Testis (tissue), 3 donors: ENCODE data around the gene PAQR7. TPM values are rescaled to one million over a fixed set of nuclear protein-coding genes. Genes with fewer than 3 reads are reported as not detected.

Experiments
- DNase-seq: peaks from one replicate; pipeline ENCODE4 v3.0.0-alpha.2; 2019
- H3K27ac ChIP-seq, 2 donors: fragments of 200-600 bp; sonication (generic); one replicate each; pipeline ENCODE4 v1.5.1; 2019
- H3K27me3 ChIP-seq: fragments of 200-600 bp; sonication (generic); one replicate; pipeline ENCODE4 v1.5.1; 2019
- H3K36me3 ChIP-seq: fragments of 200-600 bp; sonication (generic); one replicate; pipeline ENCODE4 v1.5.1; 2017; ENCODE audit warnings: low read depth; ENCODE audit errors: missing control alignments
- H3K4me1 ChIP-seq: fragments of 200-600 bp; sonication (generic); one replicate; pipeline ENCODE4 v1.5.1; 2019
- H3K4me3 ChIP-seq, 2 donors: fragments of 200-600 bp; sonication (generic); one replicate each; pipeline ENCODE4 v1.5.1; 2017 to 2019
- H3K9me3 ChIP-seq: fragments of 200-600 bp; sonication (generic); one replicate; pipeline ENCODE4 v1.5.1; 2017
- CTCF ChIP-seq, 3 experiments: fragments of 450-650 bp in 2 of 3; fragments of 200-600 bp in 1 of 3; sonication (generic) in 1 of 3; IDR thresholded peaks; one replicate each; pipeline ENCODE4 v1.5.1; 2016 to 2019; ENCODE audit warnings: antibody characterized with exemption in 3 of 3, mild to moderate bottlenecking in 2 of 3, moderate library complexity in 1 of 3
- POLR2A ChIP-seq: fragments of 450-650 bp; IDR thresholded peaks from one replicate; pipeline ENCODE4 v1.6.1; 2017; ENCODE audit warnings: antibody characterized with exemption, mild to moderate bottlenecking, moderate library complexity
- WGBS, 2 donors: methylation state at CpG; one replicate each; pipeline ENCODE4 v1.1.5; 2018; 5-methylcytosine and 5-hydroxymethylcytosine counted together
- intact Hi-C: fragments of 100-400 bp; cut with DNase I; formaldehyde crosslinking; loops from one replicate; pipeline ENCODE4 v1.15.1; 2023; ENCODE audit warnings: low total_unique reads
- polyA plus RNA-seq: library from polyadenylated mRNA; stranded (reverse); fragments of 350-450 nt; fragmentation: Illumina TruSeq; extraction: RNeasy Lipid Tissue Mini Kit (QIAGEN cat#74804); gene quantifications from one replicate; pipeline ENCODE4 v1.2.3, GENCODE V29; 2014; ENCODE audit warnings: low read depth, low replicate concordance; ENCODE audit not compliant: insufficient read depth
- total RNA-seq, 2 donors: library from RNA; depleted of rRNA; stranded (reverse); fragments of >200 nt; gene quantifications; one replicate each; pipeline ENCODE4 v1.2.3, GENCODE V29; 2016

The PAQR7 gene
- total and polyA plus RNA-seq, 3 donors from 2014 or later = 89.3 to 94.8 (median 92.4) TPM

GRCh38 chr1:25885602-25886001 is 10.1 kb upstream of the PAQR7 start:
- intact Hi-C loops = no loop called here
- no peak for DNase-seq
- TF ChIP-seq CTCF (IDR thresholded peaks at IDR 0.05) (no peak), POLR2A (no peak)
- H3K9me3 ChIP-seq = no peaks in the 10 kb centered on the region
- no peaks in the 10 kb centered on the region for H3K36me3 ChIP-seq
- peaks cover 18% of the 10 kb centered on the region for H3K4me1 ChIP-seq
- no peak overlapping the region for H3K27ac ChIP-seq
- H3K27me3 ChIP-seq = no peaks in the 10 kb centered on the region
- 85 to 94% methylated on average over 1 of the region's 1 CpG for WGBS, 2 donors
- H3K4me3 ChIP-seq = no peak overlapping the region

GRCh38 chr1:25881266-25881665 is 5.8 kb upstream of the PAQR7 start:
- 90 to 96% methylated on average over 6 to 11 of the region's 11 CpGs for WGBS, 2 donors
- peak overlapping the region; percentile 35 to 45 for H3K27ac ChIP-seq

GRCh38 chr1:25880518-25880917 is 5.0 kb upstream of the PAQR7 start:
- Histone ChIP-seq H3K9me3 (no peaks in the 10 kb centered on the region), H3K27ac (peak overlapping the region; percentile 6 to 45), H3K27me3 (no peaks in the 10 kb centered on the region), H3K4me1 (peaks cover 31% of the 10 kb centered on the region), H3K4me3 (no peak overlapping the region), H3K36me3 (no peaks in the 10 kb centered on the region)
- DNase-seq = no peak
- WGBS, 2 donors = 61 to 81% methylated on average over 5 of the region's 5 CpGs
- intact Hi-C loops = no loop called here
- no peak for TF ChIP-seq POLR2A
- TF ChIP-seq CTCF (IDR thresholded peaks at IDR 0.05) = no peak

More at GRCh38 chr1:25881266-25881665, 5.8 kb upstream of the PAQR7 start:
- Histone ChIP-seq H3K4me1 (peaks cover 27% of the 10 kb centered on the region), H3K9me3 (no peaks in the 10 kb centered on the region), H3K4me3 (no peak overlapping the region), H3K36me3 (no peaks in the 10 kb centered on the region), H3K27me3 (no peaks in the 10 kb centered on the region)
- intact Hi-C loops = no loop called here
- TF ChIP-seq CTCF (IDR thresholded peaks at IDR 0.05) (no peak), POLR2A (no peak)
- DNase-seq = no peak

- WGBS, 2 donors = 26 to 57% methylated on average over 1 to 2 of the region's 2 CpGs
- Histone ChIP-seq H3K36me3 (no peaks in the 10 kb centered on the region), H3K9me3 (no peaks in the 10 kb centered on the region), H3K4me3 (no peak overlapping the region), H3K27ac (peak overlapping the region; percentile 12 to 45), H3K4me1 (peaks cover 34% of the 10 kb centered on the region), H3K27me3 (no peaks in the 10 kb centered on the region)
- intact Hi-C loops = no loop called here
- DNase-seq = peak; percentile 96
- TF ChIP-seq CTCF (IDR thresholded peaks at IDR 0.05) (no peak), POLR2A (no peak)
These were observed 4.2 kb upstream of the PAQR7 start for GRCh38 chr1:25879675-25880074.

- TF ChIP-seq POLR2A (no peak), CTCF (IDR thresholded peaks at IDR 0.05) (no peak)
- WGBS, 2 donors = 89 to 94% methylated on average over 5 of the region's 5 CpGs
- Histone ChIP-seq H3K27me3 (no peaks in the 10 kb centered on the region), H3K36me3 (no peaks in the 10 kb centered on the region), H3K4me3 (no peak overlapping the region), H3K9me3 (no peaks in the 10 kb centered on the region), H3K4me1 (peaks cover 38% of the 10 kb centered on the region), H3K27ac (peak overlapping the region in 1 of 2 donors; percentile 12)
- no peak for DNase-seq
- intact Hi-C loops = no loop called here
These were observed 3.2 kb upstream of the PAQR7 start for GRCh38 chr1:25878690-25879089.
